ENCODE results near the gene PYCR2. TPM values are rescaled to one million over a fixed set of nuclear protein-coding genes. Genes with fewer than 3 reads are reported as not detected.

Gene PYCR2
- total RNA-seq, 2 experiments from 2014 or later, result 132 to 134 TPM

GRCh38 chr1:225914391-225914790, 9.7 kb downstream of the PYCR2 start:
- H3K9me3 Mint-ChIP-seq, result no peaks in the 10 kb centered on the region

GRCh38 chr1:225911191-225912130, 12.6 kb downstream of the PYCR2 start:
- Mint-ChIP-seq H3K27ac (no peak overlapping the region), H3K9me3 (no peaks in the 10 kb centered on the region), H3K27me3 (no peaks in the 10 kb centered on the region), H3K36me3 (ENCODE audit: low read depth) (peaks cover 1% of the 10 kb centered on the region), H3K4me3 (no peak overlapping the region), H3K4me1 (ENCODE audit: low read depth) (peaks cover 17% of the 10 kb centered on the region)
- intact Hi-C loops (cut with micrococcal nuclease), result loop anchor here (5.0 kb wide), 3 partner anchors 44 to 434 kb away; partner anchors contain the start of gene SRP9
- peak; percentile 93 for TF ChIP-seq CTCF (IDR thresholded peaks at IDR 0.05)
- DNase-seq, result peak; percentile 78
- peak; percentile 94 for ATAC-seq
- CTCF ChIA-PET, result interaction anchor here (0.6 to 3.4 kb wide), 36 partner anchors 9 to 508 kb away, joined by 3 to 37 read pairs (median 4); partner anchors contain the start of genes LEFTY1, PYCR2, SRP9 and TMEM63A
- POLR2A ChIA-PET, result interaction anchor here (0.8 to 1.3 kb wide), 5 partner anchors 12 to 142 kb away, joined by 3 to 5 read pairs (median 3); partner anchors contain the start of genes PYCR2 and SRP9

More at GRCh38 chr1:225914391-225914790, 9.7 kb downstream of the PYCR2 start:
- H3K4me3 Mint-ChIP-seq, result no peak overlapping the region
- no peak for TF ChIP-seq CTCF (IDR thresholded peaks at IDR 0.05)
- ChIA-PET POLR2A (no interaction called here), CTCF (interaction anchor here (0.7 to 1.3 kb wide), 3 partner anchors 10 to 137 kb away, joined by 3 to 4 read pairs (median 3); partner anchors contain the start of gene SRP9)
- H3K27me3 Mint-ChIP-seq, result no peaks in the 10 kb centered on the region
- peaks cover 24% of the 10 kb centered on the region for H3K36me3 Mint-ChIP-seq (ENCODE audit: low read depth)
- H3K27ac Mint-ChIP-seq, result no peak overlapping the region
- ATAC-seq (no peak), DNase-seq (no peak)
- intact Hi-C loops (cut with micrococcal nuclease), result loop anchor here (5.0 kb wide), 3 partner anchors 47 to 437 kb away; partner anchors contain the start of gene SRP9
- H3K4me1 Mint-ChIP-seq (ENCODE audit: low read depth), result peaks cover 20% of the 10 kb centered on the region

GRCh38 chr1:225909477-225909876, 14.6 kb downstream of the PYCR2 start:
- ATAC-seq (no peak), DNase-seq (no peak)
- no peaks in the 10 kb centered on the region for H3K27me3 Mint-ChIP-seq
- H3K36me3 Mint-ChIP-seq (ENCODE audit: low read depth), result no peaks in the 10 kb centered on the region
- no peaks in the 10 kb centered on the region for H3K9me3 Mint-ChIP-seq
- intact Hi-C loops (cut with micrococcal nuclease), result no loop called here
- no peak for TF ChIP-seq CTCF (IDR thresholded peaks at IDR 0.05)
- peaks cover 22% of the 10 kb centered on the region for H3K4me1 Mint-ChIP-seq (ENCODE audit: low read depth)
- H3K4me3 Mint-ChIP-seq, result no peak overlapping the region
- ChIA-PET POLR2A (no interaction called here), CTCF (interaction anchor here (0.9 to 3.4 kb wide), 4 partner anchors 12 to 436 kb away, joined by 3 to 32 read pairs (median 16); partner anchors contain the start of gene TMEM63A)
- H3K27ac Mint-ChIP-seq, result no peak overlapping the region

GRCh38 chr1:225908773-225909172, 15.3 kb downstream of the PYCR2 start:
- no peaks in the 10 kb centered on the region for H3K36me3 Mint-ChIP-seq (ENCODE audit: low read depth)
- CTCF ChIA-PET, result interaction anchor here (1.3 kb wide), 1 partner anchor 13 kb away, joined by 4 read pairs; no protein-coding TSS in a partner anchor
- H3K9me3 Mint-ChIP-seq, result no peaks in the 10 kb centered on the region
- H3K4me1 Mint-ChIP-seq (ENCODE audit: low read depth), result peaks cover 22% of the 10 kb centered on the region
- ATAC-seq (no peak), DNase-seq (no peak)
- intact Hi-C loops (cut with micrococcal nuclease), result no loop called here
- H3K4me3 Mint-ChIP-seq, result no peak overlapping the region
- TF ChIP-seq CTCF (IDR thresholded peaks at IDR 0.05), result no peak
- POLR2A ChIA-PET, result interaction anchor here (0.7 kb wide), 1 partner anchor 12 kb away, joined by 3 read pairs; no protein-coding TSS in a partner anchor
- no peak overlapping the region for H3K27ac Mint-ChIP-seq
- no peaks in the 10 kb centered on the region for H3K27me3 Mint-ChIP-seq

Measured in activated CD8-positive, alpha-beta T cell treated with anti-CD3 and anti-CD28 coated beads for 36 hours (primary cell).